ENCODE data around the gene RNF126. TPM values are rescaled to one million over a fixed set of nuclear protein-coding genes. Genes with fewer than 3 reads are reported as not detected.

The RNF126 gene
- total RNA-seq, 2 donors from 2014 or later = 69.6 to 98.7 TPM

GRCh38 chr19:602391-603301 lies 60.4 kb downstream of the RNF126 start:
- Mint-ChIP-seq H3K9me3 (peaks cover 0 to 5% of the 10 kb centered on the region in 2 donors), H3K36me3 (no peaks in the 10 kb centered on the region), H3K27ac (no peak overlapping the region)
- DNase-seq (ENCODE audit: low spot score in 2 of 2) = no peak
- ATAC-seq = no peak

- Mint-ChIP-seq H3K36me3 (no peaks in the 10 kb centered on the region), H3K27ac (no peak overlapping the region), H3K9me3 (peaks cover 0 to 5% of the 10 kb centered on the region in 2 donors)
Observed at GRCh38 chr19:601790-602189, 61.2 kb downstream of the RNF126 start.

GRCh38 chr19:601310-601709 lies 61.7 kb downstream of the RNF126 start:
- ATAC-seq (no peak), DNase-seq (ENCODE audit: low spot score in 2 of 2) (no peak)
- Mint-ChIP-seq H3K9me3 (peaks cover 0 to 5% of the 10 kb centered on the region in 2 donors), H3K36me3 (no peaks in the 10 kb centered on the region), H3K27ac (no peak overlapping the region)

More at GRCh38 chr19:601790-602189, 61.2 kb downstream of the RNF126 start:
- no peak for ATAC-seq
- DNase-seq (ENCODE audit: low spot score in 2 of 2) = no peak

Other genes starting within 250 kb of the RNF126 start
- gene SHC2, start 202.2 kb downstream of the RNF126 start, total RNA-seq = not detected
- gene MADCAM1, start 166.7 kb downstream of the RNF126 start, total RNA-seq = under 1 TPM; 0.25 to 0.47 TPM
- 10 to 100 TPM in 1 of 2 donors, 1 to 10 TPM in 1; 5.9 to 10.2 TPM for gene TPGS1, start 155.7 kb downstream of the RNF126 start, total RNA-seq
- 10 to 100 TPM; 46.3 to 59.6 TPM for gene CDC34, start 131.5 kb downstream of the RNF126 start, total RNA-seq
- gene GZMM, start 119.2 kb downstream of the RNF126 start, total RNA-seq = 10 to 100 TPM; 14.1 to 52.7 TPM
- 100 to 1,000 TPM; 170 to 194 TPM for gene BSG, start 90.6 kb downstream of the RNF126 start, total RNA-seq
- gene HCN2, start 73.3 kb downstream of the RNF126 start, total RNA-seq = under 1 TPM; 0.41 to 0.58 TPM
- gene POLRMT, start 29.7 kb downstream of the RNF126 start, total RNA-seq = 10 to 100 TPM; 47.0 to 57.7 TPM
- not detected for gene FGF22, start 23.3 kb downstream of the RNF126 start, total RNA-seq
- 10 to 100 TPM in 1 of 2 donors, 1 to 10 TPM in 1; 4.1 to 10.1 TPM for gene FSTL3, start 13.2 kb upstream of the RNF126 start, total RNA-seq
- gene PRSS57, start 32.2 kb upstream of the RNF126 start, total RNA-seq = not detected
- under 1 TPM in 1 of 2 donors, not detected in 1; 0.66 TPM for gene PALM, start 45.7 kb upstream of the RNF126 start, total RNA-seq
- under 1 TPM in 1 of 2 donors, not detected in 1; 0.50 TPM for gene MISP, start 87.9 kb upstream of the RNF126 start, total RNA-seq
- 100 to 1,000 TPM; 485 to 591 TPM for gene PTBP1, start 134.2 kb upstream of the RNF126 start, total RNA-seq
- gene PLPPR3, start 158.7 kb upstream of the RNF126 start, total RNA-seq = not detected
- not detected for gene AZU1, start 164.6 kb upstream of the RNF126 start, total RNA-seq
- not detected for gene PRTN3, start 177.8 kb upstream of the RNF126 start, total RNA-seq
- gene ELANE, start 189.1 kb upstream of the RNF126 start, total RNA-seq = not detected
- gene CFD, start 196.4 kb upstream of the RNF126 start, total RNA-seq = 1 to 10 TPM in 1 of 2 donors, not detected in 1; 4.9 TPM
- gene MED16, start 230.0 kb upstream of the RNF126 start, total RNA-seq = 10 to 100 TPM; 42.0 to 61.8 TPM
- gene RNU6-9, start 230.3 kb upstream of the RNF126 start, total RNA-seq = not detected

All from activated naive CD4-positive, alpha-beta T cell treated with anti-CD3 and anti-CD28 coated beads, Interleukin-2, amount 50 U/mL, for 72 hours (primary cell).